HUDEP-2 (cell line): ENCODE results near the gene ADAM12.
A peak's percentile ranks its signal among the peaks of the same experiment; 100 is the strongest.
"Not testable (repeated sequence)": the region's sequence is repeated elsewhere in the genome, so short reads cannot be mapped to it uniquely, and the experiment has no call there.

Experiments used
- DNase-seq, 76 experiments: peaks; one replicate each; lab custom pipeline; 2025; ENCODE audit not compliant: unreplicated experiment in 76 of 76; lab: John Stamatoyannopoulos, UW

The ADAM12 gene

GRCh38 chr10:126407831-126408230 is 19.6 kb upstream of the ADAM12 start:
- DNase-seq, result no peak

- DNase-seq, result no peak
These were observed 17.0 kb upstream of the ADAM12 start for GRCh38 chr10:126405239-126405775.

- DNase-seq, result no peak
These were observed 14.7 kb upstream of the ADAM12 start for GRCh38 chr10:126402721-126403695.

- no peak for DNase-seq
These were observed 12.4 kb upstream of the ADAM12 start for GRCh38 chr10:126400641-126401040.

GRCh38 chr10:126398924-126399323 is 10.6 kb upstream of the ADAM12 start:
- DNase-seq, result no peak

GRCh38 chr10:126398383-126398743 is 10.1 kb upstream of the ADAM12 start:
- DNase-seq, result no peak

GRCh38 chr10:126397640-126398382 is 9.5 kb upstream of the ADAM12 start:
- no peak for DNase-seq

- DNase-seq, result no peak
These were observed 8.9 kb upstream of the ADAM12 start for GRCh38 chr10:126397156-126397555.

GRCh38 chr10:126394948-126395347 is 6.7 kb upstream of the ADAM12 start:
- DNase-seq, result no peak

- DNase-seq, result no peak
These were observed 4.8 kb upstream of the ADAM12 start for GRCh38 chr10:126393076-126393475.

GRCh38 chr10:126392469-126392868 is 4.2 kb upstream of the ADAM12 start:
- DNase-seq, result no peak

GRCh38 chr10:126392068-126392467 is 3.8 kb upstream of the ADAM12 start:
- no peak for DNase-seq

GRCh38 chr10:126391192-126391885 is 3.1 kb upstream of the ADAM12 start:
- no peak for DNase-seq

- DNase-seq, result no peak
These were observed 2.0 kb upstream of the ADAM12 start for GRCh38 chr10:126390324-126390723.

- DNase-seq, result peak in 18 of 76 experiments; percentile 1 to 27 (median 6)
These were observed 996 bp downstream of the ADAM12 start for GRCh38 chr10:126387041-126387921.

GRCh38 chr10:126384269-126384873 is 3.9 kb downstream of the ADAM12 start:
- DNase-seq, result no peak

- no peak for DNase-seq
These were observed 7.8 kb downstream of the ADAM12 start for GRCh38 chr10:126380352-126381076.

GRCh38 chr10:126379166-126379565 is 9.1 kb downstream of the ADAM12 start:
- DNase-seq, result not testable (repeated sequence)

GRCh38 chr10:126376956-126377355 is 11.3 kb downstream of the ADAM12 start:
- no peak for DNase-seq
